Stimulated activated CD4-positive, alpha-beta T cell treated with anti-CD3 and anti-CD28 coated beads, Interleukin-4, amount 100 ng/mL, for 1 hour (primary cell): ENCODE data around the gene ARFRP1.
A peak's percentile ranks its signal among the peaks of the same experiment; 100 is the strongest.

Source experiments
- DNase-seq: peaks from one replicate; pipeline ENCODE4 v3.0.0-alpha.2; 2020

ARFRP1 gene

DNA sequence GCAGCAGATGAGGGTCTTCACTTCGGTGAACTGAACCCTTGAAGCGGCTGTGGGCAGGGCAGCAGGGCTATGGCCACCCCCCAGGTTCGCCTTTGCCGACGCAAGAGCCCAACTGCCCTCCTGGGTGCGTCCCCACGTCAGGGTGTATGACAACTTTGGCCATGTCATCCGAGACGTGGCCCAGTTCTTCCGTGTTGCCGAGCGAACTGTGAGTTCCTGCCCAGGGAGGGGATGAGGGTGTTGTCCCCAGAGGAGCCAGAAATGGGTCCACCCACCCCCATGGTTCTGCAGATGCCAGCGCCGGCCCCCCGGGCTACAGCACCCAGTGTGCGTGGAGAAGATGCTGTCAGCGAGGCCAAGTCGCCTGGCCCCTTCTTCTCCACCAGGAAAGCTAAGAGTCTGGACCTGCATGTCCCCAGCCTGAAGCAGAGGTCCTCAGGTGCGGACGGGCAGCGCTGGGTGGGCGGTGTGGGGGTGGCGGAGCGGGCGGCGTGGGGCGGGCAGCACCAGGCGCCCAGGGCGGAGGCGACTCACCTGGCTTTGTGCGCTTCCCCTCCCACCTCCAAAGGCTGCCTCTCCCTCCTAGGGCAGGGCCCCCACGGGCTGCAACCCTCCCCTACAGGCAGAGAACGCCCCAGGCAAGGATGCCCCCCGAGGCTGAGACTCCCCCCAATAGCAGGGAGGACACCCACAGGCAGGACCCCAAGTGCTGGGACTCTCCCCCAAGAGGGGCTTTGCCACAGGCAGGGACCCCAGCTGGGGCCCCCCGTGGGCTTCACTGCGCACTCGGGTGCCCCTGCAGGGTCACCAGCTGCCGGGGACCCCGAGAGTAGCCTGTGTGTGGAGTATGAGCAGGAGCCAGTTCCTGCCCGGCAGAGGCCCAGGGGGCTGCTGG lies 17.5 kb downstream of the ARFRP1 start:
- no peak for DNase-seq

GRCh38 chr20:63689046-63690002 lies 18.5 kb downstream of the ARFRP1 start:
- no peak for DNase-seq

- DNase-seq = no peak
Observed at GRCh38 chr20:63688228-63689045, 19.3 kb downstream of the ARFRP1 start.

- no peak for DNase-seq
Observed at GRCh38 chr20:63687419-63688178, 20.2 kb downstream of the ARFRP1 start.

DNA sequence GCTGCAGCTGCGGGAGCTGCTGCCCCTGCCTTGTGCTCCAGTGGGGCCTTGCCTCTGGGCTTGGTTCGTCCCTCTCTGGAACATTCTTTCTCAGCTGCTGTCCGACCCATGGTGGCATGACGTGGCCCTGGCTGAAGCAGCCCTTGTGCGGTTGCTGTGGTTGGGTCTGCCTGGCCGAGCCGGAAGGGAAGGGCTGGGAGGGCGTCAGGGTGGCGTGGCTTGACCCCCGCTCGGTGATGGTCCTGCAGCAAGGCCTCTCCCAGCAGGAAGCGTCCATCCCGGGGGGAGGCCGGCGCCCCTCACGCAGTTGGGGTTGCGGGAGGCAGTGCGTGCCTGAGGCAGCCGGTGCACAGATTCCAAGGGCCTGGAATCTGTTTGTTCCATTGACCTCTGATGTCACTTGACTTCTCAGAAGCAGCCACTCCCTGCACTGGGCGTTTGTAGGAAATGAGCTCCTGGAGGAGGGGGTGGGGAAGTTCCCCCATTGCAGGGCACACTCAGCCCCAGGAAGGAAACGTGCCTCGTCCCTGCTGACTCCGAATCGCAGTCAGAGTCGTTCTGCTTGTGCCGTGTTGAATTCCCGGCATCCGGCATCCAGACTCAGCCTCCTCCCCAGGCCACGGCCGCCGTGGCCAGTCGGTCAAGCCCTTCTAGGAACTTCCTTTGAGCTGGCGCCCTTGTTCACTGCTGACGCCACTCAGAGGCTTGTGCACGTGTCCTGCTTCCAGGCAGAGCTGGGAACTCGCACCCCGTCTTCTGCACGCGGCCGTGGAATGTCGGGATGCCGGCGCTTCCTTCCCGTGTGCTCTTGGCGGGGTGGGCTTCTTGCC lies 21.1 kb downstream of the ARFRP1 start:
- DNase-seq = peak; percentile 68

- no peak for DNase-seq
Observed at GRCh38 chr20:63686094-63686491, 21.7 kb downstream of the ARFRP1 start.

DNA sequence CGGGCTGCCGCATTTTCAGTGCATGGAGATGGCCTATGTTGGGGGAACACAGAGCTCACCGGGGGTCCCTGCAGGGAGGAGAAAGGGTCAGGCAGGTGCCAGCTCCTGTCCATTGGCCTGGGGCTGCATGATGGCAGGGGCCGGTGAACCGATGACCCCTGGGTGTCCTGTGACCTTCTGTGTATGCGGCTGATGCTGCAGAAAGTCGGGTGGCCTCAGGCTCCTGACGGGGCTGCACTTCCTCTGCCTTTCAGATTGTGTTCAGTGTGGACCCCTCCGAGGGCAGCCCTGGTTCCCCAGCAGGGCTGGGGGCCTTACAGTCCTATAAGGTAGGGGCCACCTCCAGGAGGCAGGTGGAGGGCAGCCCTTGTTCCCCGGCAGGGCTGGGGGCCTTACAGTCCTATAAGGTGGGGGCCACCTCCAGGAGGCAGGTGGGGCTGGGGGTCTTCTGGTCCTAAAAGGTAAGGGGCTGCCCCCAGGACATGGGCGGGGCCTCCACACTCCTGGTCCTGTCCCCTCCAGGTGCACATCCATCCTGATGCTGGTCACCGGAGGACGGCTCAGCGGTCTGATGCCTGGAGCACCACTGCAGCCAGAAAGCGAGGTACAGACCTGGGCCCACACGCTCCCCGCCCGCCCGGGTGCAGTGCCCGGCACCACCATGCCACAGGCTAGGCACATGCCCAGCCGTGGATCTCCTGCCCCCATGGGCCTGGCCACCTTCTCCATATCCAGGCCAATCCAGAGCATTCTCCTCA lies 22.3 kb downstream of the ARFRP1 start:
- no peak for DNase-seq

DNA sequence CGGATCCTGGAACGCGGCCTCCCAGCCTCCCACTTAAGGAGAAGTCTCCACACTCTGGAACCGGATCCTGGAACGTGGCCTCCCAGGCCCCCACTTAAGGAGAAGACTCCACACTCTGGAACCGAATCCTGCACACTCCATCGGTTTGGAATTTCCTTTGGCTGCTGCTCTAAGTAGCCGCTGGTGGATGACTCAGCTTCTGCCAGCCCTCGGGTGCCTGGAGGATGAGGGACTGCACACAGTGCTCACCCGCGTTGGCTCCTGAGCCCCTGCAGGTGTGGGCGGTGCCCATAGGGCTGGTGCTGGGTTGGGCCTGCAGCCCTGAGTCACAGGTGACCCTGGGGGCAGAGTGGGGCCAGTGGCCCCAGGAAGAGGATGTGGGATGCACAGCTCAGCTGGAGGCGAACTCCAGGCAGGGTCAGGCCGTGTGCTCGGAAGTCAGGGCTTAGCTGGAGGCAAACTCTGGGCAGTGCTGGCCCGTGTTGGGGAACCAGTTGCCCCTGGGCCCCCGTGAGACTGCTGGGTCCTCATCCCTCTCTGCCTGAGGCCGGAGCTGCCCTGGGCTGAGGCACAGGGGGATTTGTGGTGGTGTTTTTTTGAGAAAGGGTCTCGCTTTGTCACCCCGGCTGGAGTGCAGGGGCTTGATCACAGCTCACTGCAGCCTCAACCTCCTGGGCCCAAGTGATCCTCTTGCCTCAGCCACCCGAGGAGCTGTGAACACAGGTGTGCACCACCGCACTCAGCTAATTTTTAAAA lies 25.2 kb downstream of the ARFRP1 start:
- no peak for DNase-seq

DNA sequence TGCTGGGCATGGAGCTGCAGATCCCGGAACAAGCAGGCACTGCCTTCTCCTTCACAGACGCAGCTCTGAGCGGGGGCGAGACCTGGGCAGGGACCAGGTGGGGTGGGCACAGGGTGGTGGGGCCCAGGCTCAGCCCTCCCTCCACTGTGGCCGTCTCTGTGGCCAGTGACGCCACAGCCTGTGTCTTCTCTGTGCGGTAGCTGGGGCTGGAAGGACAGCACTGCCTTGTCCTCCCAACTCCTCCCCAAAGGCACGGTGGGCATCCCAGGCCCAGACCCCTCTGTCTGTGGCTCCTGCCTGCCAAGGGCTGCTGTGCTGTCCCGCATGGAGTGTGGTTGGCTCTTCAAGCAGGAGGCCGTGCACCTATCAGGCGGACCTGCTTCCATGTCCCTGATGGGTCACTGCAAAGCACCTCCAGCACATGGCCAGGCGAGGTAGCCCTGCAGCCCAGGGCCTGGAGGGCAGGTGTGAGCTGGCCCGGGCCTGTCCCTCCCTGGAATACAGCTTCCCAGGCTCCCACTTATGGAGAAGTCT lies 26.1 kb downstream of the ARFRP1 start:
- DNase-seq = no peak

- no peak for DNase-seq
Observed at GRCh38 chr20:63680857-63681608, 26.7 kb downstream of the ARFRP1 start.

DNA sequence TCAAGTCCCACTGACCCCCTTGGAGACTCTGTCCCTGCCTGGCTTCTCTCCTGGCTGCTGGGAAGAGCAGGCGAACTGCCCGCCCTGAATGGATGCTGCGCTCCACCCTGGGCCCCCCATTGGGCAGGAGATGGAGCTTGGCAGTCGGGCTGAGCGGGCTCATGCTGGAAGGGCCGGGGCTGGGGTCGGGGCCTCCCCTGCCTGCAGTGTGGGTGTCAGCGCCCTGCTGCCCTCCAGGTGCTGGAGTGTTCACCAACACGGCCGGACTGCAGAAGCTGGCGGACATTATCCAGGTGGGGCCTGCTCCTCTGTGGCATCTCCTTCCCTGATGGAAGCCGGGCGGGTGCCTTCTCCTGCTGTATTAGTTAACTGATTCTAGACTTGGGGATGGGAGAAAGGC lies 27.3 kb downstream of the ARFRP1 start:
- DNase-seq = no peak

GRCh38 chr20:63679799-63680305 lies 27.9 kb downstream of the ARFRP1 start:
- no peak for DNase-seq

DNA sequence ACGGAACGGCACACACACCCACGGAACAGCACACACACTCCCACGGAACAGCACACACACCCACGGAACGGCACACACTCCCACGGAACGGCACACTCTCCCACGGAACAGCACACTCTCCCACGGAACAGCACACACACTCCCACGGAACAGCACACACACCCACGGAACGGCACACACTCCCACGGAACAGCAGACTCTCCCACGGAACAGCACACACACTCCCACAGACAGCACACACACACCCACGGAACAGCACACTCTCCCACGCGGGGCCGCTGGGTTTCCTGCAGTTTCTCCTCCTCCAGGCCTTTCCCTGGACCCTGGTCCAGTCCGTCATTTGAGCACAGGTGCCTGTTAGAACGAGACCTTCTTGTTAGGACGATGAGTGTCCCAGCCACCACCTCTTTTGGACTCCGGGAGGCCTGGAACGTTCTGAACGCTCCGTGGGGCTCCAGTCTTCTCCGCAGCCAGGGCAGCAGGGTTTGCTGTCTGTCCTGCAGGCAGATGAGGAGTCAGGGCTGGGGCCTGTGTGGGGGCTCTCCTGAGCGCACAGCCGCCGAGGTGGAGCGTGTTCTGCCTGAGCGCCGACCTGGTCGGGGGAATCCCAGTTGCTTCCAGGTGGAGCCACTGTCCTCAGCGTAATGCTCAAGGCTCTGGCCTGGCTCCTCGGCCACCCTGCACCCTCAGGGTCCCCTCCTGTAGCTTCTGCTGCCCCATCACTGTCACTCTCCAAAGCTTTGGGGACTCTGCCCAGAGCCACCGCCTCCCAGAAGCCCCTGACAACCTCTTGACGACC lies 28.9 kb downstream of the ARFRP1 start:
- no peak for DNase-seq

DNA sequence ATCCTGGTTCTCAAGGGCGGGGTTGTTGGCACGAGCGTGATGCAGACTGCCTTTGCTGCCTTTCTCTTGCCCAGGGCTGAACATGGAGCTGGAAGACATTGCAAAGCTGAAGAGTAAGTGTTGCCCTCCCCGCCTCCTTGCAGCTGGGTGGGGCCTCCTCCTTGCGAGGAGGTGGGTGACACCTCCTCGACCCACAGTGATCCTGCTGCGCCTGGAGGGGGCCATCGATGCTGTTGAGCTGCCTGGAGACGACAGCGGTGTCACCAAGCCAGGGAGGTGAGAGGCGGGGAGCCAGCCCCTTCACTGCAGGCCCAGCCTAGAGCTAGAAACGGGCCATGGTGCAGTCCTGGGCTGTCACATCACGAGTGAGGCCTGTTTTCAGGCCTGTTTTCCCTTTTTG lies 29.7 kb downstream of the ARFRP1 start:
- DNase-seq = no peak

DNA sequence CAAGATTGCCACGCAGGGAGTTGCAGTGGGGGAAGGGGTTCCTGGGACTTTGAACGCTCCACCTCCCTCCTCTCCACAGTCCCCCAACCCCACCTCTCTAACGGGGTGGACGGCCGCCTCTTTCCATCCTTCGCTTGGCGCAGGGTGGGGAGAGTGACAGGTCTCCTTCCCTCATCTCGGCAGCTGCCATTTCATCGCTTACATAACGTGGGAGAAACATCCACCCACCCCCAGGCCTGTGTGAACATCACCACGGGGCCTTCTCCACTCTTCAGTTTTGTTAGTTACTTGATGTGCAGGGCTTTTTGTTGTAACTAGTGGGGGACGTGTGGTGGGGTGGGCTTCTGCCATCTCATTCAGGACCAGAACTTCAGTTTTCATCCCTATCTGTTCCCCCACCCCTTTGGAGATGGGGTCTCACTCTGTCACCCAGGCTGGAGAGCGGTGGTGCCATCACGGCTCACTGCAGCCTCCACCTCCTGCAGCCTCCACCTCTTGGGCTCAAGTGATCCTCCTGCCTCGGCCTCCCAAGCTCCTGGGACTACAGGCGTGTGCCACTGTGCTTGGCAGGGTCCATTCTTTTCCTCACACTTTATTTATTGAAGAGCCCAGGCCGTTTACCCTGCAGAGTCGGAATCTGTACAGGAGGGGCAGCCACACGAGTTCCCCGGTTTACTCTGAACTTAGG lies 32.0 kb downstream of the ARFRP1 start:
- DNase-seq = no peak

DNA sequence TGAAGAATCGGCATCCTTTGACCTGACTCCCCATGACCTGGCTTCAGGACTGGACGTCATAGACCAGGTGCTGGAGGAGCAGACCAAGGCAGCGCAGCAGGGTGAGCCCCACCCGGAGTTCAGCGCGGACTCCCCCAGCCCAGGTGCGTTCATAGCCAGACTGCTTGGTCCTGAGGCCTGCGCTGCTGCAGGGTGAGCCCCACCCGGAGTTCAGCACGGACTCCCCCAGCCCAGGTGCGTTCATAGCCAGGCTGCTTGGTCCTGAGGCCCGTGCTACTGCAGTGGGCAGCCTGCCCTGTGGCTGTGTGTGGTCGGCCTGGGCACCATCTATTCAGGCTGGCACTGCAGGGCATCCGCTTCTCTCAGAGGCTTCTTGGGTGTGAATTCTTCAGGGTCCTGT lies 33.8 kb downstream of the ARFRP1 start:
- no peak for DNase-seq

DNA sequence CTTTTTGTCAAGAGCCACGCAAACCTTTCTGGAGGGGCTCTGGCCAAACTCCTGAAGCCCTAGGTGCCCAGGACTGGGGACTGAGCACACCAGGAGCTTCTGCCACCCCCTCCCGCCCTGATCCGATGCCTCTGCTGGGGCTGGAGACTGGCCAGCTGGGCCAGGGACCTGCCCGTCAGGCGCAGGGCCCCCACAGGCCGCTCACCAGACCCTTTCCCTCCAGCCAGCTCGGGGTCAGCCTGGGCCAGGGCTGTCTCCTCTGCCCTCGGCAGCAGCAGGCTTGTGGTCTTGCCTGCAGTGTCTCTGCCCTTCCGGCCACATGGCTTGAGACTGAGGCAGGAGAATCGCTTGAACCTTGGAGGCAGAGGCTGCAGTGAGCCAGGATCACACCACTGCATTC lies 35.1 kb downstream of the ARFRP1 start:
- DNase-seq = no peak
